ENCODE data around the gene NUP210L. TPM values are rescaled to one million over a fixed set of nuclear protein-coding genes. Genes with fewer than 3 reads are reported as not detected.

Gene NUP210L
- total and polyA plus RNA-seq, 9 of the 15 experiments (the other 6 are each of a cell fraction or from before 2014, with no cell fraction given): 0.01 to 0.04 TPM; not detected in 7

DNA sequence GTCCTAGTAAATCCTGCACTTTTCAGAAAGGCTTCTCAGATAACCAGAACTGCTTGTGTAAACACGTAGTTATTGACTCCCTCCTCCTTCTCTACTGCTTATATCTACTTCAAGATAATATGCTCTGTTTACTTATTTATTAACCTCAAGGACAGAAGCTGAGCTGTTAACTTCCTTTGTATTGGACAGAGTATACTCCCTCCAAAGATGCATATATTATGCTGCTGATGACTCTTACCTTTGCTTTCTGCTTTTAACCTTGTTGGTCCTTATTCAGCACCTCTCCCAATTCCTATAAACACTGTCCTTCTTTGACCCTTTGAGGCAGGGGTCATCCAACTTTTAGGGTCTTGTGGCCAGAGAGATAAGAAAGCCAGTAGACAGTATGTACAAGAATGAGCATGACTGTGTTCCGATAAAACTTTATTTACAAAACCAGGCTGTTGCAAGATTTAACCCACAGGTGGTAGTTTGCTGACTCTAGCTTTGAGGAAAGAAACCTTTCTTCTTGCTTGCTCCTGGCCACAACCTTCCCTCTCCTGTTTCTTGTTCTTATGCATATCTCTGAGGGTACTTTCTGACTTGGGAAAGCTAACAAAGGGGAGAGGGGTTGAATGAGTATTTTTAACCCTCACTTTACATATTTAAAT lies 32.1 kb upstream of the NUP210L start (continued):
- TF ChIP-seq L3MBTL2 (IDR thresholded peaks at IDR 0.05): peak; percentile 54
- no peak for TF ChIP-seq BRF1 (IDR thresholded peaks at IDR 0.05; ENCODE audit: borderline replicate concordance, extremely low read depth, insufficient read length)
- TF ChIP-seq MLX (CRISPR knock-in tag; conservative IDR thresholded peaks at IDR 0.05): no peak
- TF ChIP-seq NONO (IDR thresholded peaks at IDR 0.05; ENCODE audit: low read depth in 2 of 2, low read length in 1 of 2): no peak
- no peak for TF ChIP-seq RBM25 (IDR thresholded peaks at IDR 0.05; ENCODE audit: low read depth, low read length, severe bottlenecking)
- TF ChIP-seq, protein P1, sequence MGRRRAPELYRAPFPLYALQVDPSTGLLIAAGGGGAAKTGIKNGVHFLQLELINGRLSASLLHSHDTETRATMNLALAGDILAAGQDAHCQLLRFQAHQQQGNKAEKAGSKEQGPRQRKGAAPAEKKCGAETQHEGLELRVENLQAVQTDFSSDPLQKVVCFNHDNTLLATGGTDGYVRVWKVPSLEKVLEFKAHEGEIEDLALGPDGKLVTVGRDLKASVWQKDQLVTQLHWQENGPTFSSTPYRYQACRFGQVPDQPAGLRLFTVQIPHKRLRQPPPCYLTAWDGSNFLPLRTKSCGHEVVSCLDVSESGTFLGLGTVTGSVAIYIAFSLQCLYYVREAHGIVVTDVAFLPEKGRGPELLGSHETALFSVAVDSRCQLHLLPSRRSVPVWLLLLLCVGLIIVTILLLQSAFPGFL (CRISPR knock-in tag; IDR thresholded peaks at IDR 0.05): no peak
- no peak; the same call in 1 of the 2 replicates for TF ChIP-seq RAD51 (IDR thresholded peaks at IDR 0.05; ENCODE audit: borderline replicate concordance, low read depth)
- TF ChIP-seq FOXA1 (IDR thresholded peaks at IDR 0.05; ENCODE audit: borderline replicate concordance): peak; percentile 96
- no peak for TF ChIP-seq SPI1 (IDR thresholded peaks at IDR 0.05; ENCODE audit: borderline replicate concordance, low read depth, low read length)
- TF ChIP-seq IFI16 (CRISPR knock-in tag; IDR thresholded peaks at IDR 0.05): no peak
- no peak for TF ChIP-seq ARID3B (CRISPR knock-in tag; IDR thresholded peaks at IDR 0.05; ENCODE audit: borderline replicate concordance)
- TF ChIP-seq, protein P2, sequence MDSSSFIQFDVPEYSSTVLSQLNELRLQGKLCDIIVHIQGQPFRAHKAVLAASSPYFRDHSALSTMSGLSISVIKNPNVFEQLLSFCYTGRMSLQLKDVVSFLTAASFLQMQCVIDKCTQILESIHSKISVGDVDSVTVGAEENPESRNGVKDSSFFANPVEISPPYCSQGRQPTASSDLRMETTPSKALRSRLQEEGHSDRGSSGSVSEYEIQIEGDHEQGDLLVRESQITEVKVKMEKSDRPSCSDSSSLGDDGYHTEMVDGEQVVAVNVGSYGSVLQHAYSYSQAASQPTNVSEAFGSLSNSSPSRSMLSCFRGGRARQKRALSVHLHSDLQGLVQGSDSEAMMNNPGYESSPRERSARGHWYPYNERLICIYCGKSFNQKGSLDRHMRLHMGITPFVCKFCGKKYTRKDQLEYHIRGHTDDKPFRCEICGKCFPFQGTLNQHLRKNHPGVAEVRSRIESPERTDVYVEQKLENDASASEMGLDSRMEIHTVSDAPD (CRISPR knock-in tag; IDR thresholded peaks at IDR 0.05): no peak
- TF ChIP-seq, protein P3, sequence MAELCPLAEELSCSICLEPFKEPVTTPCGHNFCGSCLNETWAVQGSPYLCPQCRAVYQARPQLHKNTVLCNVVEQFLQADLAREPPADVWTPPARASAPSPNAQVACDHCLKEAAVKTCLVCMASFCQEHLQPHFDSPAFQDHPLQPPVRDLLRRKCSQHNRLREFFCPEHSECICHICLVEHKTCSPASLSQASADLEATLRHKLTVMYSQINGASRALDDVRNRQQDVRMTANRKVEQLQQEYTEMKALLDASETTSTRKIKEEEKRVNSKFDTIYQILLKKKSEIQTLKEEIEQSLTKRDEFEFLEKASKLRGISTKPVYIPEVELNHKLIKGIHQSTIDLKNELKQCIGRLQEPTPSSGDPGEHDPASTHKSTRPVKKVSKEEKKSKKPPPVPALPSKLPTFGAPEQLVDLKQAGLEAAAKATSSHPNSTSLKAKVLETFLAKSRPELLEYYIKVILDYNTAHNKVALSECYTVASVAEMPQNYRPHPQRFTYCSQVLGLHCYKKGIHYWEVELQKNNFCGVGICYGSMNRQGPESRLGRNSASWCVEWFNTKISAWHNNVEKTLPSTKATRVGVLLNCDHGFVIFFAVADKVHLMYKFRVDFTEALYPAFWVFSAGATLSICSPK (IDR thresholded peaks at IDR 0.05; ENCODE audit: borderline replicate concordance): no peak
- peak; percentile 82 for TF ChIP-seq EP300 (IDR thresholded peaks at IDR 0.05; ENCODE audit: low read length)
- TF ChIP-seq ZKSCAN3 (CRISPR knock-in tag; IDR thresholded peaks at IDR 0.05): no peak
- peak; percentile 78 for TF ChIP-seq ZNF766 (CRISPR knock-in tag; conservative IDR thresholded peaks at IDR 0.05)
- no peak for TF ChIP-seq RFX5 (IDR thresholded peaks at IDR 0.05; ENCODE audit: low read depth, low read length)
- TF ChIP-seq GATA2 (CRISPR knock-in tag; IDR thresholded peaks at IDR 0.05): no peak
- no peak for TF ChIP-seq PHF21A (IDR thresholded peaks at IDR 0.05; ENCODE audit: borderline replicate concordance, low read depth)
- TF ChIP-seq ZNF408 (CRISPR knock-in tag; IDR thresholded peaks at IDR 0.05; ENCODE audit: low read depth): no peak
- TF ChIP-seq ZNF217 (CRISPR knock-in tag; IDR thresholded peaks at IDR 0.05): no peak
- TF ChIP-seq HDAC2 (IDR thresholded peaks at IDR 0.05): peak; percentile 90
- no peak for TF ChIP-seq ZNF589 (CRISPR knock-in tag; IDR thresholded peaks at IDR 0.05; ENCODE audit: low read depth)

All from K562 (cell line).